ENCODE measurements around the gene ILK.
A peak's percentile ranks its signal among the peaks of the same experiment; 100 is the strongest.

Gene ILK

DNA sequence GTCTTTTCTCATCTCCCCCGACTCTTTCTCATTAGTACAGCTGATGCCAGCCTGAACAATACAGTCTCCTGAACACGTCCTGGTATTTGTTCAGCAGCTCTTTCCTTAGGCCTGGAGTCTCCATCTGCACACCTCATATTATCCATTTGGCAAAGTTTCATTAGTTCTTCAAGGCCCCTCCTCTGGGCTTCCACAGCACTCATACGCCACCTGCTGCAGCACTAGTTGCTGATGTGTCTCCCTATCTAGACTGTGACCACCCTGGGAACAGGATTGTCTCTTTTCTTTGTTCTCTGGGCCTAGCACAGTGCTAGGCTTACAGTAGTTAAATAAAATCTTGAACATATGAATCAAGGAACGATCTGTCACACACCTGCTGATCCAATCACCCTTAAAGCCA lies 34.9 kb downstream of the ILK start:
- ATAC-seq, result no peak

DNA sequence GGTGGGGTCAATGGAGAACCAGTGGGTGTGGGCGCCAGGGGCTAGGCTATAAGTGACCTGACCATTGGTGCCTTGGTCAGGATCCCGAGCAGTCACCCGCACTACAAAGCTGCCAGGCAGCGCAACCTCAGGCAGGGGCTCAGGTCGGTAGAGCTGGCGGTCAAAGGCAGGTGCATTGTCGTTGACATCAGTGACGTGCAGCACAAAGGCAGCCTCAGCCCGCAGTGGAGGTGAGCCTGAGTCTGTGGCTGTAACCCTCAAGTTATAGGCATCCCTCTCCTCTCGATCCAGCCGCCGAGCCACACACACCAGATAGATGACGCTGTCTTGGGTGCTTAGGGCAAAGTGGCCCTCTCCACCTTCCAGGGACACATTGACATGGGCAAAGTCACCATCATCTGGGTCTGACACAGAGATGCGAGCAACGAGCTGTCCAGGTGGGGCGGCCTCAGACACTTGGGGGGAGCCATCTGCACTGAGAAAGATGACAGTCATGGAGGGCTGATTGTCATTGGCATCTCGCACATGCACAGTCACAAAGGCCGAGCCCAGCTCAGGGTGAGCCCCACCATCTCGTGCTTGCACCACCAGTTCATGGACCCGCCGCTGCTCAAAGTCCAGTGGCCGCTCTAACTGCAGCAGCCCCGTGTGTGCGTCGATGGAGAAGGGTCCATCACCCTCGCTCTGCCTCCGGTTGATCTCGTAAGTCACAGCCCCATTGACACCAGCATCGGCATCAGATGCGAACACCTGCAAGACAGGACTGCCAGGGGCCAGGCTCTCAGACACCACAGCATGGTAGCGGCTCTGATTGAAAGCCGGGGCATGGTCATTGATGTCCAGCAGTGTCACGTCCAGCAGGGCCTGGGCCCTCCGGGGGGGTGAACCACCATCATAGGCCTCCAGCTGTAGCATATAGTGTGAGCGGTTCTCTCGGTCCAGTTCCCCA lies 36.7 kb downstream of the ILK start:
- ATAC-seq, result no peak

DNA sequence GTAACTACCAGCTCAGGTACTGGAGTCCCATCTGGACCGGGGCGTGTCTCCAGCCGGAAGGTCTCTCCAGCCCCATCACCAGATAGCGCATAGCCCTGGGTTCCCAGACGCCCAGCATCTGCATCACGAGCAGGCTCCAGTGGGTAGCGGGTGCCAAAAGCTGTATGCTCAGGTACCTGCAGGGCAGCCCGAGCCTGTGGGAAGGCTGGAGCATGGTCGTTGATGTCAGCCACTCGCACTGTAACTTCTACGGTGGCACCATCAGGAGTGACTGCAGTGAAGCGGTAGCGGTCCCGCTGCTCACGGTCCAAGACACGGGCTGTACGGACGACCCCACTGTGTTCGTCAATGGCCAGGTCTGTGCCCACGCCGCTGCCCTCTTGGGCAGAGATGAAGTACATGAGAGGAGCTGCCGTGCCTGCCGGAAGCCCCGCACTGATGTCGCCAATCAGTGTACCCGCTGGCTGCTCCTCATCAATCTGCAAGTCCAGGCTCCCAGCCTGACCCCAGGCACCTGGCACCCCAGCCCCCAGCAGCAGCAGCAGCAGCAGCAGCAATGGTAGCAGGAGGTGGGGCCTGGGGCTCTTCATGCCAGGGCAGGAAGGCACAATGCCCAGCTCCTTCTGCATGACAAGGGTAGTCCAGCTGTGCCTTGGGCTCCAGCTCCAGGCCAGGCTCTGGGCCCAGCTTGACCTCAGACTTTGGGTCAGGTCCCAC lies 37.6 kb downstream of the ILK start:
- ATAC-seq, result no peak

DNA sequence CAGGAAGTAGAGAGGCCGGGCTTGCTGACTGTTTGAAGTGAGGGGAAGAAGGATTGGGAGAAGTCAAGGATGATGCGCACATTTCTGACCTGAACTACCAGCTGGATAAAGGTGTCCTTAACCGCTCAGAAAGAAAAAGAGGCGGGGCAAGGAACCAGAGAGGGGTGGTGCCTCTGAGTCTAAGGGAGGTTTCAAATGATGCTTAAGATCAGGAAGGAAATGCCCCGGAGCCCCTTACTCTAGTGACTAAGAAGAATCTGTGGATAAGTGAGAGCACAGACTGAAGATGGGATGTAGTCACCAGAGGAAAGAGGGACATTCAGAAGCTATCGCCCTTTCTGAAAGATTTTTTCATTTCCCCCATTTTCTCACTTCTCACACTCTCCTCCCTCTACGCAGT lies 39.4 kb downstream of the ILK start:
- no peak for ATAC-seq

DNA sequence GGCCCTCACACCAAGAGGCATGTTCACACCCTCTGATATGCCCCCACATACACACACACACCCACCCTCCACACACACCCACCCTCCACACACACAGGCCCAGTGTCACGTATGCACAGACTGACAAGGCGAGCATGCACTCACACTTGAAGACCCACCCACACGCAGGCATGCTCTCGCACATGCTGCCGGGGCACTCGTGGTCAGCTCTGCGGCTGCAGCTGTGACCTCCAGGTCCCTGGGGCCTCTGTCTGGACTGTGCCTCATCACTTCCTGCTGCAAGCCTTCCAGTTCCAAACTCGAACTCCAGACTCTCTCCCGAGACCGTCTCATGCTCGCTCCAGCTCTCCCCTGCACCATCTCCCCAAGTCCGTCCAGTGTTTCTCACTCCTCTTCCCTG lies 42.5 kb downstream of the ILK start:
- no peak for ATAC-seq

DNA sequence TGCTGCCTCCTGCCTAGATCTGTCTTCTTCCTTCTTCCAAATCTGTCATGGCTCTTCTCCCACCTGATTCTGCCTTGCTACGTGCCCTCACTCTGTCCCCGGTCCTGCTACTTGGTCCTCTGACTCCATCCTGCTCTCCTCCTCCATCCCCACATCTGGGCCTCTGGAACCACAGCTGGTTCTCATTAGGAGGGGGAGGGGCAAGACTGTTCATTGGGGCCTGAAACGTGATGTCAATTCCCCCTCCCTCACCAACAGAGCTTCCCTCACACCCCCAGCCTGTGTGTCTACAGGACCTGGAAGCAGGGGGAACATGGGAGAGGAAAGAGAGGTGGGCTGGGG lies 43.0 kb downstream of the ILK start:
- no peak for ATAC-seq

DNA sequence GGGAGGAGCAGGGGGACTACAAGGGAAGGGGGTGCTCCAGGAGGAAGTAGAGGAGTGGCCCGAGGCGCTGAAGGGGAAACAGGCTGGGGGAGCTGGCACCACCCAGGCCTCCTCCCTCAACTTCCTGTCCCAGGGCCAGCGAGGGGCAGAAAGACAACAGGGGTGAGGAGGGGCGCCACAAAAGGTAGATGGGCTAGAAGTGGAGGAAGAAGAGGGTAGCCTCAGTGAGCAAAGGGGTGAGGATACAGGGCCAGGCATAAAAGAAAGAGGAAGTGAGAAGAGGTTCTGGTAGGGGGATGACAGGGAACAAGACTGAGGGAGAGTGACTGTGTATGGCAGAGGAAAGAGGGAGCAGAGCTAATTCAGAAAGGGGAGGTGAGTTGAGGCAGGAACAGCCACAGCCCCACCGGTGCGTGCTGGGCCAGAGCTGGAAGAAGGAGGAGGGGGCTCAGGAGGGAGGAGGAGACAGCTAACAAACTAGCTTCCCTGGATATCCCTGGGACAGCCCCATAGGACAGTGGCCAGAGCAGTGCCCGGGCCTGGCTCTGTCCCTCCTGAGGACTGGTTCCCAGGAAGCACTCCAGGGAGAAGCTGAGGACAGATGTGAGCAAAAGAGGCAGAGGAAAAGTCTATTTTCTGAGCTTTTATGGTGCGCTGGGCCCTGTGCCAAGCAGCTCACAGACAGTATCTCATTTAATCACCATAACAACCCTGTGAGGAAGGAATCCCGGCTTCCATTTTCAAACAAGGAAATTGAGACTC lies 43.5 kb downstream of the ILK start:
- ATAC-seq, result peak; percentile 36 to 46

DNA sequence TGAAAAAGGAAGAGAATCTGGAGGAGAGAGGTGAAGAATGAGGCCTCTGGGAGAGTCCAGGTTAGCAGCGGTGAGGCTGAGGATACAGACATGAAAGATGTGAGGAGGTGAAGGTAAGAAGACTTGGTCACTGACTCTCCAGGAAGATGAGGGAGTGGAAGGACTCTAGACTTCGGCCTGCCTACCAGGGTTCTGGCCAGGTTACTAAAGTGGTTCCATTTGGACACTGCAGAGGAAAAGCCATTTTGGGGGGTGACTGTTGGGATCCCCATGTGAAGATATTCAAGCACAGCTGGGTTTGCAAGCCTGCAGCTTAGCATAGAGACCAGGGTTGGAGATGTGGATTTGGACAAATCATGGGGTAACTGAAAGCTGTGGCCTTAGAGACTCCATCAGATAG lies 44.3 kb downstream of the ILK start:
- no peak for ATAC-seq

DNA sequence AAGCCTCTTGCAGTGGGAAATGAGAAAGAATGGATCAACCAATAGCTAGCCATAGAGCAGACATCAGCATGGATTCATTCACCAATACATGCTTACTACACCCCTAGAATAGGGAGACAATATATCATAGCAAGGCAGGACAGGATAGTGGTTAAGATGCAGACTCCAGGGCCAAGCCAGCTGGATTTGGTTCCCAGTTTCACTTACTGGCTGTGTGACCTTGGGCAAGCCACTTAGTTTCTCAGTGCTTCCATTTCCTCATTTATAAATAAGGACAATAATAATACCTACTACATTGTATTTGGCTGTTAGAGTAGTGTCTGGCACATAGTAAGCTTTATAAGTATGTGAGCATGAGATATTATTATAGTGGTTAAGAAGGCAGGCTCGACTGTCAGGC lies 44.9 kb downstream of the ILK start:
- no peak for ATAC-seq

DNA sequence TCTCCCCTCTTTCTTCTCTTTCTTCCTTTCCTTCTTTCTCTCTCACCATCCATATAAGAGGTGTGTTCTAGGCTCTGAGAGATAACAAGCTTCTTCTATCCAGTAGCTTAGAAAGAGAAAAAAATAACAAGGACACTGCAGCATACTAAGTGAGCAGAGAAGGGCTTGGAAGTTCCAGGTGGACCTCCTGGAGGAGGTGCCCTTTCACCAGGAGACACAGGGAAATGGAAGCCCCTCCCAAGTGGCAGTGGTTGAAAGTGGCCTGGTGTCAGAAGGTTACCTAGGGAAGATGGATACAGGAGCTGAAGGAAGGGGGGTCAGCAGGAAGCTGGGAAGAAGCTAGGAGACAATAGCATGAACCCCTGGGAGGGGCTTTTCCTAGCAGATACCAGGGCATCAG lies 46.5 kb downstream of the ILK start:
- ATAC-seq, result no peak

DNA sequence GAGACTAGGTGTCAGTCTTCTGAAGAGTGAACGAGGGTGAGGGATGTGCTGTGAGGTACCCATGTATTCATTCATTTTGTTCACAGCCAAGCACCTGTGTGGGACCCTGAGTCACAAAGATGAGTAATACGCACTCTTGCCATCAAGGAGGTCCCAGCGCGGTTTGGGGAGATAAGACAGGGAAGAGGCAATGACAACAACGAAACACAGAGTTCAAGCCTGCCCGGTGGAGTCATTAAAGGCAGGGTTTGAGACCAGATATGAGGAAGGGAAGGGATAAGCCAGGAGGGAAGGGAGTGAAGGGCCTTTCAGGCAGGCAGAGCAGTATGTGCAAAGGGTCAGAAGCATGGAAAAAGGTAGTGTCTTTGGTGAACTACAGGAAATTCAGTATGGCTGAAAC lies 47.4 kb downstream of the ILK start:
- ATAC-seq, result peak; percentile 80

DNA sequence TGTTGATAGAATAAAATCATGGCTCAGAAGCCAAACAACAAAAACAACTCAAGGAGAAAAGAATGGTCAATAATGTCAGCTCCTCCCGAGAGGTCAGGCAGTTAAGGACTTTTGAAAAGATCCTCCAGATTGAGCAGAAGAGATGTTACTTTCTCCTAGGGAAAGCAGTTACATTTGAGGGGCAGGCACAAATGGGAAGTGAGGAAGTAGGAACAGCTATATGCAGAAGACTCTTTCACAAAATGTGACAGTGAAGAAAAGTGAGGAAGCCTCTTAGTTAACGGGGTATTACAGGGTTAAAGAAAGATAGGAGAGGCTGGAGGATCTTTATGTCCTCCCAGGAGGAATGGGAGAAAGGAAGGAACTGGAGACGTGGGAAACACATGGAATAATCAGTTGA lies 48.6 kb downstream of the ILK start:
- no peak for ATAC-seq

DNA sequence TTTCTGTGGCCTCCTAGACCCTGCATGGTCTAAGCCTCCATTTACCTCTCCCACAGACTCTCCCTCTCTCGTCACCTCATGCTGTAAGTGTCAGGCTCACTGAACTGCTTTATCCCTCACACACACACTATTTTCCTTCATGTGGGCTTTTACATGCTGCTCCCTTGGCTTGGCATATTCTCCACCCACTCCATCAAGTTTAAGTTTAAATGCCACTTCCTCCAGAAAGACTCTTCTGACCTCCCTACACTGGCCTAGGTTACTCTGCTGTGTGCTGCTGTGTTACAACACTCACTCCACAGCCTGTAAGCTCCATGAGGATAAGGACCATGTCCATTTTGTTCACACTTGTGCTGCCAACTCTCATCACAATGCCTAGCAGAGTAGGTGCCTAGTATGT lies 49.5 kb downstream of the ILK start:
- ATAC-seq, result no peak

DNA sequence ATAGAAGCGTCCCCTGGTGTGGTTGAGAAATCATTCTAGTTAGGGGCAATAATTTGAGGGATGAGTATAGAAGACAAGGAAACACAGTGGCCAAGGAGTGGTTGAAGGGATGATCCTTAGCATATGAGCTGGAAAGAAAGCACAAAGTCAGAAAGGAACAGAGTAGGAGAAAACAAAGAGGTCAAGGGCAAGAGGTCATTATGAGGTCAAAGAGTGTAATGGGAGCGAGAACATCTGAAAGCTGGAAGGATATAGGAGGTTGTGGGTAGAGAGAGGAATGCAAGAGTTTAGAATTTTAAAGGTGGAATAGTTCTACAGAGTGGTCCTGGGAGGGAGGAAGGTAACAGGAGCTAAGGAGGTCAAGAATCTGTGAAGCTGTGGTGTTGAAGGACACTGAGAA lies 50.1 kb downstream of the ILK start:
- ATAC-seq, result no peak

DNA sequence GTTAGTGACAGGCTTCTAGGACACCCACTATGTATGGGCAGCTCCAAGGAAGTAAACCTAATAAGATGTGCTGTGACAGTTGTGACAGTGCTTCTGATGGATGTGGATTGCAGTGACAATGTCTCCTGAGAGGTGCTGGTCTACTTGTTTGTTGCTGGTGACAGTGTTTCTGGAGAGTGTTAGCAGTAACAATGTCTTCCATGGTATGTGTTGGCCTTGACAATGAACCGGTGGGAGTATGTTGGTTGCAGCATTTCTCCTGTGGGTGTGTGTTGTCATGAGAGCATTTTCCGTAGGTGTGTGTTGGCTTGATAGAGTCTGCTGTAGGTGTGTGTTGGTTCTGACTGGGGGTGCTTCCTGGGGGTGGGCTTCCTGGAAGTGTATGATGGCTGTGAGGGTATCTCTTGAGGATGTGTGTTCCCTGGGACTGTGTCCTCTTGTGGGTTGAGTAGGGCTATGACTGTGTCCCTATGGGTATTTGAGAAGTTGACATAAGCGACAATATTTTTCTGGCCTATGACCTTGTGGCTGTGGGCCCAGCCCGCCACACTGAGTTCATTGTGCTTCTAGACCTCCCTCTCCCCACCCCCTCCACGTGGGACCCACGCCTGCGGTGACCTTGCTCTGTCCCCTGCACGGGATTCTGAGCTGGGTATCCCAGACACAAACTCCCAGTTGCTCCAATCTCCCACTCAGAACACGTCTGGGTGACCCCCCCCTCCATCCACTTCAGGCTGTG lies 50.9 kb downstream of the ILK start:
- ATAC-seq, result no peak

DNA sequence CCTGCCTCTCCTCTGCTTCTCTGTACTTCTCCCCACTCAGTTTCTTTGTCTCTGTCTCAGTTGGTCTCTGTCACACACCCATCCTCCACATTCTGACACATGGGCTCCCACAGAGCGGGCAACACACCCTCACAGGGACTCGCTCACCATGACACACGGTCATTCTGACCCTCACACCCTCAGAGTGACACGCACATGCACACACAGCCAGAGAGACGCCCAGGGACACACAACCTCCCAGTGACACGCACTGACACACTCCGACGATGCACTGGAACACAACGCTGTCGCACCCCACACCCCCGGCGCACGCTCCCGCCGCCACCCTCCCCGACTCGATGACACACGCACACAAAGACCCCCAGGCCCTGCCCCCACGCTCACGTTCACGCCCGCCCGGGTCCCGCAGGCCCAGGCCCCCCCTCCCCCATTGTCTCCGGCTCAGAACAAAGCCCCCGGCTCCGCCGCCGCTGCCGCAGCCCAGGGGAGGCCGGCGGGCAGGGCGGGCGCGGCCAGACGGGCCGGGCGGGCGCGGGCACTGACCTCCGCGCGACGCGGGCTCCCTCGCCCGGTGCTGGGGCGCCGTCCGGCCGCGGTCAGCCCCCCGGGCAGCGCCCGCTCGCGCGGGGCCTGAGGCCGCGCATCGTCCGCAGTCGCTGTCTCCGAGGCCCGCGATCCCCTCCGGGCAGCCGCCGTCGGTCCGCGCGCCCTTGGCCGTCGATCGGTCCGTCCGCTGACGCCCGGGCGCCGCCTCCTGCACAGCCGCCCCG lies 51.6 kb downstream of the ILK start:
- peak; percentile 44 to 55 for ATAC-seq

DNA sequence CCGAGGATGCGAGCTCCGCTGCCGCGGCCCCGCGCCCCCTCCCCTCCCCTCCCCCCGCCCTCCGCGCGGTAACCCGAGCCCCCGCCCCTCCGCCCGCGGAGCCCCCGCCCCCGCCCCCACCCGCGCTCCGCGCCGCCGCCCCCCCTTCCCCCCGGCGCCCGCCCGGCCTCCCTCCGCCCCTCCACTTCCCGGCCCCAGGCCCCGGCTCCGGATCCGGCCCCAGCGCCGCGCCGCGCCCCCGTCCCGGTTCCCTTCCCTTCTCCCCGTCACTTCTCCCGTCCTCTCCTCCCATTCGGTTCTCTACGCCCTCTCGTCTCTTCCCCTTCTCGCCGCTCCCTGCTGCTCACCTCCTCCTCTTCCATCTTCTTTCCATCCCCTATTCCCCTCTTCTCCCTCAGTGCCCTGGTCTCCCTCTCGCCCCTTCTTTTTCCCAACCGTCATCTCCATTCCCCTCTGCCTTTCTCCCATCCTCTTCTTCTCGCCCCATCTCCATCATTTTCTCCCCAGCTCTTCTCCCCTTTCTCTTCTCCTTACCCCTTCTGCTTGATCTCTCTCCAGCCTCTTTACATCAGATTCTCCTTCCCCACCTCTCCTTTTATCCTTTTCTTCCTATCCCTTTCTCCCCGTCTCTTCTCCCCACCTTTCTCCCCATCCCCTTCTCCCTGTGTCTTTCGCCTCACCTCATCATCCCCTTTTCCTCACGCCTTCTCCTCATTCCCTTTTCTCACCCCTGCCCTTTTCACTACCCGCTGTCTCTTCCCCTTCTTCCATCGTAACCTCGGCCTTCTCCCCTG lies 52.4 kb downstream of the ILK start, which contains the start of gene DCHS1:
Gene DCHS1, minus strand, starts transcription at position 20 of the 794 bp plus-strand sequence. CDS start 14,196 bp downstream, outside the sequence.
- no peak for ATAC-seq

DNA sequence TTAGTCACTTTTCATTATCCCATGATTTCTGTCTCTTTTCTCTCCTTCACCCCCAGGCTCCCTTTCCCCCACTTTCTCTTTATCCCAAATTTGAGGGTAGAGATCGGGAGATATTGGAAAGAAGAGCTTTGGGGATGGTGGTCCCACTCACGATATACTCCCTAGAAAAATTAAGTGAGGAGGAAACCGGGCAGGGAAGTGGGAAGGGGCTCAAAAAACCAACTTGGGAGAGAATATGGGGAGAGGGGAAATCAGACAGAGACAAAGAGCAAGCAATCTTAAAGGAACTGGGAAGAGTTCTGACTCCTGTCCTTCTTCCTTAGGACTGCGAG lies 53.0 kb downstream of the ILK start:
- ATAC-seq, result no peak

DNA sequence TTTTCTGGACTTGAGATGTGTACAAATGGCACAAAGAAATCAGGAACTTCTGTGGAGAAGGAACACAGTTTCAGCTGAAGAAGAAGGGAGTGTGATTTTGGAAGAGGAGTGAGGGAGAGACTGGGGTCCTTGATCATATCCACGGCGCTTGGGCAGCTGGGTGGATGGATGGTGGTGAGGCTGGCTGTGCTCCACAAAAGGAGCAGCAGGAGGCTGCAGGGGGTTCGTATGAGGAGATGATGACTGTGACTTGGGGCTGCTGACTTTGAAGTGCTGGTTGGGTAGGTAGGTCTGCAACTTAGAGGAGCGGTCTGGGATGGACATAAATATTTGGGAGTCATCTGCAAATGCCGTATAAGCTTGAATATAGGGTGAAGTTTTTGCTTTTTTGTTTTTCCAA lies 53.4 kb downstream of the ILK start:
- no peak for ATAC-seq

DNA sequence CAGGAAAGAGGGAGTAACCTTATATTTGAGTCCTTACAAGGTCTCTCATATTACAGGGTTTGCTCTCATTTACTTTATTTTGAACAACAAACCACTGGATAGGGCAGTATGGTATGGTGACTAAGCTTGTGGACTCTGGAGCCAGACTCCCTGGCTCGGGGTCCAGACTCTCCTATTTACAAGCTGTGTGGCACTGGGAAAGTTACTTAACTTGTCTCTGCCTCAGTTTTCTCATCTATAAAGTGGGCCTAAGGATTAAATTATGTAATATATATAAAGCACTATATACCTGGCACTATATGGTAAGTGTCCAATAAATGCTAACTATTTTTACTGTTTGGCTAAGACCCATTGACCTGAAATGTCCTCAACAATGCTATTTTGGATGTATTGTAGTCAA lies 53.8 kb downstream of the ILK start:
- ATAC-seq, result no peak

DNA sequence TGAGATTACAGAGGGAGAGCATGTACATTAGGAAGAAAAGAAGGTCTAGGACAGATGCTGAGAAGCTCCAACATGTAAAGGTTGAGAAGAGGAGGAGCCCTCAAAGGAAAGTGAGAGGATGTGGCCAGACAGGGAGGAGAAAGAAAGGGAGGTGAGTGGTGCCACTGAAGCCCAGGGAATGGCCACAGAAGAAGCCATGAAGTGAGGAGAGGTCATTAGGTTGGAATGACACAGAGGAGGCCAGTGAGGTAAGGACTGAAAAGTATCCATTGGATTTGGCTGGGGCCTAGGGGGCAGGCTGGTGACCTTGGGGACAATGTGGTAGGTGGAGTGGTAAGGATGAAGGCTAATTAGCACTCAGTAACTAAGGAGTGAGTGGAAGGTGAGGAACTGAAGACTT lies 55.1 kb downstream of the ILK start:
- ATAC-seq, result no peak
